HL-60 (cell line): ENCODE measurements around the gene SAE1.

Experiments used
- CTCF ChIP-seq: IDR thresholded peaks from one replicate; pipeline ENCODE4 v1.5.1; 2011; ENCODE audit warnings: low read length, control low read depth, inconsistent platforms; ENCODE audit not compliant: insufficient read depth
- GABPA ChIP-seq: IDR thresholded peaks from 2 replicates; pipeline ENCODE4 v1.6.1; 2012; ENCODE audit warnings: low read depth
- POLR2AphosphoS5 ChIP-seq: IDR thresholded peaks from 2 replicates; pipeline ENCODE4 v1.6.1; 2012; ENCODE audit warnings: low read depth
- REST ChIP-seq: IDR thresholded peaks from 2 replicates; pipeline ENCODE4 v1.6.1; 2012; ENCODE audit warnings: low read depth; ENCODE audit not compliant: insufficient replicate concordance
- SPI1 ChIP-seq: IDR thresholded peaks from 2 replicates; pipeline ENCODE4 v1.6.1; 2012; ENCODE audit warnings: low read depth, mild to moderate bottlenecking, borderline replicate concordance

- TF ChIP-seq CTCF (no peak), REST (peak; percentile 59), GABPA (no peak), SPI1 (no peak), POLR2AphosphoS5 (peak; percentile 91; the same call in 1 of the 2 replicates)
These were observed 95.3 kb downstream of the SAE1 start for GRCh38 chr19:47225746-47226425.
